NCI-H1092 (cell line): ENCODE measurements around the gene PAQR5.
"Not testable (repeated sequence)": the region's sequence is repeated elsewhere in the genome, so short reads cannot be mapped to it uniquely, and the experiment has no call there.

Experiments used
- DNase-seq: peaks from one replicate; lab custom pipeline; 2025; lab: John Stamatoyannopoulos, UW

PAQR5 gene

DNA sequence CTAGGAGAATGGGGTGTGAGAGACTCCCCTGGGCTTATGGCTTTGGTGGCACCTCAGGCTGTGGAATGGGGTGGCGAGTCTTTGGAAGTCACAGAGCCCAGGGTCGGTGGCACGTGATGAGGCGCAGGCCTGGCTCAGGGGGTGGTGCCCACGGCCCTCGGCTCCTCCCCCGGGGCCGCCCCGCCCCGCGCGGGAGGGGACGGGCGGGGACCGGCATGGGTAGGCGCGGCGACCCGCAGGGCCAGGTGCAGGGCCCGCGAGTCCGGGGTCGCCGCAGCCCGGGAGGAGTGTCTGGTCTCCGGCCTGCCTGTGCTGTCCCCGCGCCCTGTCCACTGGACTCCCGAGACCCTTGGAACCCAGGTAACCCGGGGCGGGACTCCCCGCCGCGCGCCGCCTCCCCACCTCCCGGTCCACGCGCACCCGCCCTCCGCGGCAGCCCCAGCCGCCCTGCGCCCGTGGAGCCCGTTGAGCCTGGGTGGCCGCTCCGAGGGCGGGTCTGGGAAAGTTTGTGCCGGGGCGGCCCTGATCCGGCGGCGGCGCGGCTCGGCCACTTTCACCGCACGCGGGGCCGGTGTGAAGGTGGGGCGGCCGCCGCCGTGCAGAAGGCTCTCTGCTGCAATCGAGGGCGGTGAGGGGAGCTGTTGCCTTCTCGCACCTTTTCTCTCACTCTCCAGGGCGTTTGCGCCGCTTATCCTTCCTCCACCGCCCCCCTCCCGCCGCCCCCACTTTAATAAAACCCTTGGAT is at the start of gene PAQR5:
Gene PAQR5, plus strand, starts transcription at position 216 of the 745 bp plus-strand sequence. CDS start 61,169 bp downstream, outside the sequence.
- DNase-seq, result no peak

DNA sequence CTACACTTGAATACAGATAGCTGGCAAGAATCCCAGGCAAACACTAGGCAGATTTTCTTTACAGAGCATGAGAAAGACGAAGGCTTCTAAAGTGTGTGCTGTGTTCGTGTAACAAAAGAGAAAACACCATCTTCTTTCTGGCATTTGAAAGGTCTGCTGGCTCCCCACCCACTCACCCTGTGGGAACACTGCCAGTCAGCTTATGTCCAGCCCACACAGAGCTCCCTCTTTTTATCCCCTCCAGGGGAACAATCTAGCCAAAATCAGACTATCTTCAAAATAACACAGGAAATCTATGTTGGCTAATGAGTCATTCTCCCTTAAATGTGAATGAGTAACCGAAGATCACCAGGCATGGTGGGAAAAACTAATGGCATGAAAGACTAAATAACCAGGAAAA is 45.6 kb upstream of the PAQR5 start:
- DNase-seq, result peak; percentile 48

DNA sequence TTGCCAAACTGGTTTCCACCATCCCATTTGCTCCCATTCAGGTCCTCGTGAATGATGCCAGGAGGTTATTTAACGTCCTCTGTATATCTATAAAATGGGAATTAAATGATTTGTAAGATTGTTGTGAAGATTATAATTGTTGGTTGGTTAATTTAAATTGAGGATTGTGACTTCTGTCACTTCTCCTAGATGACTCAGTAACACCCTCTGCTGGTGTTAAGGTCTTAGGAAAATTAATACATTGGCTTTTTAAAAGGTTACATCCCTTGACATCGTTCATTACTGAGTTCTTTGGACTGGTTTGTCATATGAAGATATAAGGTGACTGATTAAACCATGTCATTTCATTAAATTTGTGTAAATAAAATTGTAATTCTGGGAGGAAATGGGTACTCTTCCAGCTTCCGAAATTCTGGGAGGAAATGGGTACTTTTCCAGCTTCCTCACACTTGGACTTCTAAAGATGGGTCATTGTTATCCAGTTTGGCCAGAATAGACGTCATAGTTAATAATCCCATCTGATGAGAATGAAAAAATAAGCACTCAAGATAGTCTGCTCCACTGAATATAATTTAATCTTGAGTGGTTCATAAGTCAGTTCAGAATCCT is 33.3 kb upstream of the PAQR5 start:
- DNase-seq, result peak; percentile 1

- no peak for DNase-seq
These were observed 27.5 kb upstream of the PAQR5 start for GRCh38 chr15:69271217-69271616.

GRCh38 chr15:69272139-69272538 is 26.6 kb upstream of the PAQR5 start:
- DNase-seq, result no peak

DNA sequence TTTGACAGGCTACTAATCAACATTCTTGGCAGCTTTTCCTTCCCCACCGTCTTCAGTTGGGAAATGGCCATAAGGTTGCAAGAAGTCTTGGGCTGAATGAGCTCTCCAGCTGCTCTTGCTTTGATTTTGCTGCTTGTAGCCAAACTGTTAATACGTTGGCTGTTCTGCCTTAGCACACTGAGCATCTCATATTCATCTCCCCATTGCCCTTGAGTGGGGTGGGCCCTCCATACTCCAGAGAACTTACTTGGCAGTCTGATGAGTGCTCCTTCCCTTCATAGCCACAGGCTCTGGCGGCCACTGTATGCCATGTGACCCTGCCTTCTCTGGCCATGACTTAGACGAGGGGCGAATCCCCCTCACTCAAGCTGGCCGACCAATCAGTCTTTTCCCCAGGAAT is 25.8 kb upstream of the PAQR5 start:
- no peak for DNase-seq

DNA sequence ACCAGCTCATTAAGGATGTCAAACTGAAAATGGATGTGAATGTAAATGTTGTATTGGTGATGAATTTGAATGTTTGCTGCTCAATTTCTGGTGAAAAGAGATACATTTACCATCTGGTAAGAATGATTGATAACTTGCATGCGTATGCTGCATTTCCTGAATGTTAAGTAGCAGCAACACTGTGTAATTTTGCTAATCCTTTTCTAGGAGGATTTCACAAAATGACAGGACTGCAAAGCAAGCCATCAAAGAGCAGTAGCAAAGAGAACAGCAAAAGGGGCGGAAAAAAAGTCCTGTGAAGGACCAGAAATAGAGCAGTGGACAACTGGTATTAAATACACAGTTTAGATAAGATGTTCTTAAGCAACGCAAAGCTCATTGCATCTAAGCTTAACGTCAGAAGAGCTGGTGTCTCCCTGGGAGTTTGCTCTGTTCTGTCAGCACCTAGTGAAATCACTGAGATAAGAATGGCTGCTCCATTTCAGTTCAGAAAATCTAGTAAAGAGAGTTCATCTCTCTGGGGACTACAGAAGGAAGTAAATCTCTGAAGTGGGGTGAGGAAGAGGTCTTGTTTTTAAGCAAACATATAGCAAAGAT is 23.5 kb upstream of the PAQR5 start:
- no peak for DNase-seq

DNA sequence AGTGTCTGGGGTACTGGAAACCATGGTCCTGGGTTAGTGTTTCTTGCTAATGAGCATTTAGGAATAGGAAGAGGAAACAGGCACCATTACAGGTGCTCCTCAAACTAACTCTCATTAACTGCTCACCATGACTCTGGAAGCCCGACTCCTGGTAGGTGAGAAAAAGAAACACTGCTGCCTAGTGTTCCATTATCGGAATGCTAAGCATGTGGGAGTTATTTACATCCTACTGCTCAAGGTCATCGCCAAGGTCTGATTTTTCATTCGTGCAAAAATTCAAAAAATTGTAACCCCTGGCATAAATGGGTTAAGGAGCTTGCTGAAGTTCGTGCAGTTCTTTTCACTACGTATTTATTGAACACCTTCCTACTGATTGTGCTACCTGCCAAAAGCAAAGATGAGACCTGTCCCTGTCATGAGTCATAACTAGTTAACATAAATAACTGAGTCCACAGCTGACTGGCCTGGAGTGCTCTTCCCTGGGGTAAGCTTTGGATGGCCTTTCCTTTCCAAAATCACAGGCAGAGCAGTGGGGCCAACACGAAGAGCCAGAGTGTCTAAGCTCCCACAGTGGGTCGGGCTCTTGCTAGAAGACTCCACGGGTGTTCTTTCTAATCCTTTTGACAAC is 22.7 kb upstream of the PAQR5 start:
- no peak for DNase-seq

- no peak for DNase-seq
These were observed 21.4 kb upstream of the PAQR5 start for GRCh38 chr15:69277316-69277715.

DNA sequence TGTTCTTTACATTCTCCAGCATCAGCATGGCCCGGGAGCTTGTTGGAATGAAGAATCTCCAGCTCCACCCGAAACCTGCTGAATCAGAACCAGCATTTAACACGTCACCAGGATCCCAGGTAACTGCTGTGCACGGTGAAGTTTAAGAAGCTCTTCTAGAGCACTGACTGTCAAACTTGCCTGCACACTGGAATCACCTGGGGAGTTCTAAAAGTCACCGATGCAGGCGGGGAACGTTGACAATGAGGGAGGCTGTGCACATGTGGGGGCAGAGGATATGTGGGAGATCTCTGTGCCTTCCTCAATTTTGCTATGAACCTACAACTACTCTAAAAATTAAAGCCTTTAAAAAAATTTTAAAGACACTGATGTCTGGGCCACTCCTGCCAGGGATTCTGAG is 19.1 kb upstream of the PAQR5 start:
- DNase-seq, result no peak

DNA sequence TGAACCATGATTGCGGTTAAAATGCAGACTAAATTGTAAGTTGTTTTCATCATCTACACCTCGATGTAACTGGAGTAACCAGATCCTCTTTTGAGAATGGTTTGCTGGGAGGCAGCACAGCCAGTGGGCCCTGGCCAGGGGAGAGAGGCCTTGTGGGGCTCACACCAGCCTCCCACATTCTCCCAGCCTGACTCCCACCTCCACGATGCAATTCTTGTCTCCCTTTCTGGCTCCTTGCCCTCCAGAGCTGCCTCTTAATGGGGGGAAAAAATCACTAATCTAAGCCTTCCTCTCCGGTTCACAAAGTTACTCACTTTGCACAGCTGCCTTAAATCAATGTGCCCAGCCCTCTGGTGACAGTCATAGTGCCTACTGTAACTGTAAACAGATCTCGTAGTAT is 17.9 kb upstream of the PAQR5 start:
- no peak for DNase-seq

GRCh38 chr15:69282104-69282743 is 16.5 kb upstream of the PAQR5 start:
- no peak for DNase-seq

DNA sequence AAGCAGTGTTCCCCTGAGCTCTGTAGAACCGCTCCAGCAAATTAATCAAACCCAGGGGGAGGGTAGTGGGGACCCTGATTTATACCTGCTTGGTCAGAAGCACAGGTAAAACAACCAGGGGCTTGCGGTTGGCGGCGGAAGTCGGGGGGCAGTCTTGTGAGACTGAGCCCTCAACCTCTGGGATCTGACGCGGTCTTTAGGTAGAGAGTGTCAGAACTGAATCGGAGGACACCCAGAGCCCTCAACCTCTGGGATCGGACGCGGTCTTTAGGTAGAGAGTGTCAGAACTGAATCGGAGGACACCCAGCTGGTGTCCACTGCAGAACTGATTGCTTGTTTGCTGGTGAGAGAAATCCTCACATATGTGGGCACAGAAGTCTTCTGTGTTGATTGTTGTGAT is 12.9 kb upstream of the PAQR5 start:
- no peak for DNase-seq

DNA sequence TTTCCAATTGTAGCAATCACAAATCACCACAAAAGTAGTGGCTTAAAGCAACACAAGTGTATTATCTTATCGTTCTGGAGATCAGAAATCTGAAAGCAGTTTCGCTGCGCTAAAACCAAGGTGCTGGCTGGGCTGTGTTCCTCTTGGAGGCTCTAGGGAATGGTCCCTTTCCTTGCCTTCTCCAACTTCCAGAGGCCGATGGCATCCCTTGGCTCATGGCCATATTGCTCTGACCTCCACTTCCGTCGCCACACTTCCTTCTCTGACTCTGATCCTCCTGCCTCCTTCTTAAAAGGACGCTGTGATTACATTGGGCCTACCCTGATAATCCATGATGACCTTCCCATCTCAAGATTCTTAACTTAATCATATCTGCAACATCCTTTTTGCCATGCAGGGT is 10.7 kb upstream of the PAQR5 start:
- DNase-seq, result no peak

GRCh38 chr15:69288531-69289341 is 10.0 kb upstream of the PAQR5 start:
- no peak for DNase-seq

- no peak for DNase-seq
These were observed 9.2 kb upstream of the PAQR5 start for GRCh38 chr15:69289342-69290146.

GRCh38 chr15:69290346-69291164 is 8.2 kb upstream of the PAQR5 start:
- DNase-seq, result no peak

DNA sequence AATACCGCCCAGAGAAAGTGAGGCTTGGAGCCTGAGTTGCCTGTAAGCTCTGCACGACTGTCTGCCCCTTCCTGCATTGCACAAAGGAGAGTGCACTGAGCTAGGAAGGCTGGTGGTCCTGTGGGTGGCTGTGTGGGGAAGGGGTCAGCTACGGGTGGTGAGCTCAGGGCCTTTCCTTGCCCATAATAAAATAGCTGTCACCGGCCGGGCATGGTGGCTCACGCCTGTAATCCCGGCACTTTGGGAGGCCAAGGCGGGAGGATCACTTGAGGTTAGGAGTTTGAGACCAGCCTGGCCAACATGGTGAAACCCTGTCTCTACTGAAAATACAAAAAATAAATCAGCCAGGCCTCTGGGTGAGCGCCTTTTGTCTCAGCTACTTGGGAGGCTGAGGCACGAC is 7.1 kb upstream of the PAQR5 start:
- not testable (repeated sequence) for DNase-seq

- no peak for DNase-seq
These were observed 5.8 kb upstream of the PAQR5 start for GRCh38 chr15:69292826-69293420.
